Gastrocnemius medialis (tissue), 4 donors: ENCODE measurements around the gene SLC37A1. TPM values are rescaled to one million over a fixed set of nuclear protein-coding genes. Genes with fewer than 3 reads are reported as not detected.

Experiments used
- ATAC-seq, 2 donors: fragments of 150-250 bp; one replicate each; pipeline ENCODE4 v1.9.1; 2016
- DNase-seq, 2 donors: peaks; one replicate each; pipeline ENCODE4 v3.0.0-alpha.2; 2019
- H3K27ac ChIP-seq, 4 donors: fragments of 200-600 bp; sonication (generic); 1 replicate in 1 of 4; 2 replicates in 3 of 4; pipeline ENCODE4 v1.5.1; 2016 to 2018; ENCODE audit warnings: mild to moderate bottlenecking in 2 of 4, moderate library complexity in 1 of 4
- H3K27me3 ChIP-seq, 3 donors: fragments of 200-600 bp; sonication (generic) in 2 of 3; 1 replicate in 1 of 3; 2 replicates in 2 of 3; pipeline versions ENCODE4 v1.5.1 to v1.6.0; 2016 to 2019; ENCODE audit warnings: mild to moderate bottlenecking in 1 of 3, moderate library complexity in 1 of 3
- H3K36me3 ChIP-seq, 2 donors: fragments of 200-600 bp; sonication (generic) in 1 of 2; one replicate each; pipeline ENCODE4 v1.5.1; 2017 to 2018
- H3K4me1 ChIP-seq, 2 donors: fragments of 200-600 bp; sonication (generic) in 1 of 2; one replicate each; pipeline ENCODE4 v1.5.1; 2016 to 2017; ENCODE audit warnings: mild to moderate bottlenecking in 2 of 2
- H3K4me3 ChIP-seq, 4 donors: fragments of 200-600 bp; sonication (generic) in 3 of 4; 1 replicate in 1 of 4; 2 replicates in 3 of 4; pipeline ENCODE4 v1.5.1; 2016 to 2019; ENCODE audit warnings: mild to moderate bottlenecking in 2 of 4
- H3K9me3 ChIP-seq, 3 donors: fragments of 200-600 bp; sonication (generic) in 2 of 3; 1 replicate in 1 of 3; 2 replicates in 2 of 3; pipeline ENCODE4 v1.5.1; 2016 to 2019
- POLR2A ChIP-seq, 2 donors: fragments of 450-650 bp; IDR thresholded peaks; one replicate each; pipeline ENCODE4 v1.6.1; 2017; ENCODE audit warnings: antibody characterized with exemption in 2 of 2, mild to moderate bottlenecking in 2 of 2, moderate library complexity in 2 of 2
- in situ Hi-C, 4 donors: fragments of 200-750 bp; cut with MboI; loops; one replicate each; pipeline versions ENCODE4 v1.15.0 to v1.8.0; 2017; ENCODE audit warnings: low sequenced_read_pairs in 4 of 4
- intact Hi-C: fragments of 100-400 bp; cut with DNase I; formaldehyde crosslinking; loops from one replicate; pipeline ENCODE4 v1.15.1; 2023; ENCODE audit warnings: low total_unique reads
- total RNA-seq, 4 donors: library from RNA; depleted of rRNA; stranded (reverse); fragments of >200 nt; gene quantifications; one replicate each; pipeline versions ENCODE4 v1.1.0 to v1.2.3, GENCODE V29; 2016
- TF ChIP-seq, protein P1 (sequence below), 5 experiments: fragments of 450-650 bp in 3 of 5; fragments of 200-600 bp in 2 of 5; sonication (generic) in 2 of 5; IDR thresholded peaks in 4 of 5; conservative IDR thresholded peaks in 1 of 5; 1 replicate in 4 of 5; 2 replicates in 1 of 5; pipeline ENCODE4 v1.5.1; 2016 to 2019; ENCODE audit warnings: antibody characterized with exemption in 5 of 5, mild to moderate bottlenecking in 3 of 5, moderate library complexity in 3 of 5

The SLC37A1 gene
- total RNA-seq, 4 donors from 2014 or later = 8.3 to 16.1 (median 12.4) TPM

DNA sequence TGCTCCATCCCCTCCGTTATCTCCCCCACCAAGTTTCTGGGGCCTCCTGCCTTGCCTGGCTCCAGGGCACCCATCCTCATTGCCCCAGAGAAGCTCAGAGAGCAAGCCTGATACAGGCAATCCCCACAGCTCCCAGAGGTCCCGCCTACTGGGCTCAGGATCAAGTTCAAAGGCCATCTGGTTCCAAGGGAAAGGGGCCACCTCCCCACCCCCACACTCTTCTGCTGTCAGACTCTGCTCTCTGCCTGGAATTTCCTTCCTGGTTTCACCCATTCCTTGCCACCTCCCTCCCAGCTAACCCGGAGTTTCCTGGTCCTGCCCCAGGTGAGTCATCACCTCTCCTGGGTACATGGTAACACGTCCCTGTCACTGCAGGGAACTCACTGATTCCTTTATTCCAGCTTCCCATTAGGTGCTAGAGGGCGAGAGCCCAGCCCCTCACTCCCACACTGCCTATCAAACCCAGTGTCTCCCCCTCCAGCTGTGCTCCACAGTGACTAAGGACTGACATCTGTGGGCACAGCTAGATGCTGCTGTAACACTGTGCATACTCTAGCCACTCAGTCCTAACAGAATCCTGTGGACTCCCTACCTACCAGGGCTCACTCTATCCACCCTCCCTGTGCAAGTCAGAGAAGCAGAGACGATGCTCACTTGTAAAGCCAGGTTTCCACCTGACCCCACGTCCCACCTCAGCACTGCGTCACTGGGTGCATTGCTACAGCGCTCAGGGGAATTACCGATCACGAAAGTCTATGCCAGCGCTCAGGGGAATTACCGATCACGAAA lies 39.4 kb upstream of the SLC37A1 start:
- Histone ChIP-seq H3K27me3 (no peaks in the 10 kb centered on the region), H3K4me3 (no peak overlapping the region), H3K4me1 (no peaks in the 10 kb centered on the region), H3K36me3 (no peaks in the 10 kb centered on the region), H3K9me3 (no peaks in the 10 kb centered on the region), H3K27ac (no peak overlapping the region)
- intact Hi-C loops = no loop called here
- ATAC-seq = no peak
- no peak for TF ChIP-seq POLR2A (IDR thresholded peaks at IDR 0.05)
- TF ChIP-seq, protein P1, sequence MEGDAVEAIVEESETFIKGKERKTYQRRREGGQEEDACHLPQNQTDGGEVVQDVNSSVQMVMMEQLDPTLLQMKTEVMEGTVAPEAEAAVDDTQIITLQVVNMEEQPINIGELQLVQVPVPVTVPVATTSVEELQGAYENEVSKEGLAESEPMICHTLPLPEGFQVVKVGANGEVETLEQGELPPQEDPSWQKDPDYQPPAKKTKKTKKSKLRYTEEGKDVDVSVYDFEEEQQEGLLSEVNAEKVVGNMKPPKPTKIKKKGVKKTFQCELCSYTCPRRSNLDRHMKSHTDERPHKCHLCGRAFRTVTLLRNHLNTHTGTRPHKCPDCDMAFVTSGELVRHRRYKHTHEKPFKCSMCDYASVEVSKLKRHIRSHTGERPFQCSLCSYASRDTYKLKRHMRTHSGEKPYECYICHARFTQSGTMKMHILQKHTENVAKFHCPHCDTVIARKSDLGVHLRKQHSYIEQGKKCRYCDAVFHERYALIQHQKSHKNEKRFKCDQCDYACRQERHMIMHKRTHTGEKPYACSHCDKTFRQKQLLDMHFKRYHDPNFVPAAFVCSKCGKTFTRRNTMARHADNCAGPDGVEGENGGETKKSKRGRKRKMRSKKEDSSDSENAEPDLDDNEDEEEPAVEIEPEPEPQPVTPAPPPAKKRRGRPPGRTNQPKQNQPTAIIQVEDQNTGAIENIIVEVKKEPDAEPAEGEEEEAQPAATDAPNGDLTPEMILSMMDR (IDR thresholded peaks at IDR 0.05 in 4 of 5, conservative IDR thresholded peaks at IDR 0.05 in 1 of 5) = no peak
- no peak for DNase-seq
- in situ Hi-C loops = loop anchor here in 3 of 4 donors (25.0 kb wide), 2 partner anchors 88 to 337 kb away; no protein-coding TSS in a partner anchor

DNA sequence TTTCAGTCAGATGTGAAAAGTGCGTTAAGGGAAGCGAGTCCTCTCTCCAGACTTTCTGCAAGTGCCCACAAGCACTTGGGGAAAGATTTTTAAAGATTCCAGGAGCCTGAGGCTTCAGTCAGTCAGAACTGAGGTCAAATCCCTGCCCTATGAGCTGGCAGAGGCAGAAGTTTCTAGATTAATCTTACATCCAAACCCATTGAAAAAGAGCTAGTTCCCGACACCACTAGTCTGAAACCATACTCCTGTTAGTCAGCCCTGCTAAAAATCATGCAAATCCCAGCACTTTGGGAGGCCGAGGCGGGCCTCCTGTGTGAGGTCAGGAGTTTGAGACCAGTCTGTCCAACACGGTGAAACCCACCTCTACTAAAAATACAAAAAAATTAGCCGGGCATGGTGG lies 38.6 kb upstream of the SLC37A1 start:
- H3K4me3 ChIP-seq = no peak overlapping the region
- H3K27ac ChIP-seq = no peak overlapping the region
- TF ChIP-seq, protein P1 (IDR thresholded peaks at IDR 0.05 in 4 of 5, conservative IDR thresholded peaks at IDR 0.05 in 1 of 5) = no peak
- no peak for TF ChIP-seq POLR2A (IDR thresholded peaks at IDR 0.05)
- H3K36me3 ChIP-seq = no peaks in the 10 kb centered on the region
- H3K9me3 ChIP-seq = no peaks in the 10 kb centered on the region
- in situ Hi-C loops = no loop called here
- ATAC-seq = no peak
- no peaks in the 10 kb centered on the region for H3K27me3 ChIP-seq
- H3K4me1 ChIP-seq = no peaks in the 10 kb centered on the region
- intact Hi-C loops = no loop called here
- DNase-seq = no peak

DNA sequence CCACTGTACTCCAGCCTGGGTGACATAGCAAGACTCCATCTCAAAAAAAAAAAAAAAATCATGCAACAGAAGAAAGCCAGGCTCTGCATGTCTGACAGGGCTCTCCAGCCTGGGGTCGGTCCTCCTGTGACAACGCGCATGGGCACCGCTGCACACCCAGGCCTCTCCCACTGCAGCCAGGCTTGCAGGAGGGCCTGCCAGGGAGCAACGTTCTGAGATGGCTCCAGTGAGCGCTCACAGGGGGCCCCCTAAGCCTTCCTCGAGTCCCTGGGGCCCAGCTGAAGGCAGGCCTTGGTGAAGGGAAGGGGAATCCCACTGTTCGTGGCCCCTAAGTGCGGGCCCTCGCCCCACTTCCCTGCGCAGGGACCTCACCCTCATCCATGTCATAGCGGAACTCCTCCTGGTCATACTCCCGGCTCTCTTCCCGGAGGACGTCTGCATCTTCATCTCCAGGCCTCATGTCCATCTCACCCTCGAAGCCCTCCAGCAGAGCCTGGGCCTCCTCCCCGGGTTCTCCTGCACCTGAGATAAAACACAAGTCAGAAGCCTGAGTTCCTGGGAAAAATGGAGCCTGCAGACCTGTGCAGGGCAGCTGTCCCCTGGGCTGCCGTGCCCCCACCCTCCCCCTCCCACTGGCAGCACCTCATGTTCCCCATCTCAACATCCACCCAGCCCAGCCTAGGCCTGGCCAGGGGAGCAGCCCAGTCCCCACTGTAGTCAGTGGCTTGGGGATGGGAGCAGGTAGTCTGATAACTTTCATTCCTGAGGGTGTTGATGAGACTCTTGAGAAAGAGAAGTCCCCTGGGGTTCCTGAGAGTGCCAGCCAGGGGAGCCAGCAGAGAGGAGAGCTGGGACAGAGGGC lies 37.9 kb upstream of the SLC37A1 start:
- TF ChIP-seq, protein P1 (IDR thresholded peaks at IDR 0.05 in 4 of 5, conservative IDR thresholded peaks at IDR 0.05 in 1 of 5) = no peak
- no peak for TF ChIP-seq POLR2A (IDR thresholded peaks at IDR 0.05)
- in situ Hi-C loops = no loop called here
- ATAC-seq = no peak
- Histone ChIP-seq H3K36me3 (no peaks in the 10 kb centered on the region), H3K9me3 (no peaks in the 10 kb centered on the region), H3K4me3 (no peak overlapping the region), H3K27me3 (no peaks in the 10 kb centered on the region), H3K4me1 (no peaks in the 10 kb centered on the region), H3K27ac (no peak overlapping the region)
- no peak for DNase-seq
- intact Hi-C loops = no loop called here

DNA sequence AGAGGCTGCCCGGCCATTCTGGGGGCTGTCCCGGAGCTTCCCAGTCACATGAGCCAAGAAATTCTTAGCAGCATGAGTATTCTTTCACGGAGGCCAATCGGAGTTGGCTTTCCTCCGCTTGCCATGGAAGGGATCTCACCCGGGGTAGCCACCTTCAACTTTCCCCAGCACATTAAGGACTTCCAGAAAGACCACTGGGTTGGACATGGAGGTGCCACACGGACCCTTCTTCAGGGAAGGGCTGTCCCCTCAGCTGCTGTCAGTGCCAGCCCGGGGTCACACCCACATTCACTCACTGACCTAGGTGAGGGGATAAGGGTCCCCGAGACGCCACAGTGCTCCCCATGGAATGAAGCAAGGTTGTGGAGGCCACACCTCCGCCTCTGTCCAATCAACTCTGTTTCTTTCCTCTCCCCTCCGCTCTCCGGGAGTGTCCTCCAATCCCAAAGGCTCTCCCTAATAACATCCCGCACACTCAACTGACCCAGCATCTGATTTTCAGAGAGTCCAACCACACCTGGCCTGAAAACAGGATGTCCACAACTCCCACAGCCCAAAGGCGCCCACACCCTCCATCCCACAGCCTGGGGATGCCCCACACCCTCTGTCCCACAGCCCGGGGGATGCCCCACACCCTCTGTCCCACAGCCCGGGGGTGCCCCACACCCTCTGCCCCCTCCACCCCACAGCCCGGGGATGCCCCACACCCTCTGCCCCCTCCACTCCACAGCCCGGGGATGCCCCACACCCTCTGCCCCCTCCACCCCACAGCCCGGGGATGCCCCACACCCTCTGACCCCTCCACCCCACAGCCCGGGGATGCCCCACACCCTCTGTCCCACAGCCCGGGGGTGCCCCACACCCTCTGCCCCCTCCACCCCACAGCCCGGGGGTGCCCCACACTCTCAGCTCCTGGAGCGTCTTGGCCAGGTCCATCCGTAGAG lies 37.0 kb upstream of the SLC37A1 start:
- intact Hi-C loops (no loop called here), in situ Hi-C loops (no loop called here)
- H3K27ac ChIP-seq = no peak overlapping the region
- no peaks in the 10 kb centered on the region for H3K36me3 ChIP-seq
- ATAC-seq (no peak), DNase-seq (no peak)
- no peaks in the 10 kb centered on the region for H3K27me3 ChIP-seq
- H3K4me3 ChIP-seq = no peak overlapping the region
- H3K9me3 ChIP-seq = no peaks in the 10 kb centered on the region
- TF ChIP-seq, protein P1 (IDR thresholded peaks at IDR 0.05 in 4 of 5, conservative IDR thresholded peaks at IDR 0.05 in 1 of 5) = no peak
- no peak for TF ChIP-seq POLR2A (IDR thresholded peaks at IDR 0.05)
- no peaks in the 10 kb centered on the region for H3K4me1 ChIP-seq
